ENCODE measurements around the gene LAMA3. TPM values are rescaled to one million over a fixed set of nuclear protein-coding genes. Genes with fewer than 3 reads are reported as not detected.

The LAMA3 gene
- total RNA-seq, 1 experiment from 2014 or later, result 8.1 TPM

DNA sequence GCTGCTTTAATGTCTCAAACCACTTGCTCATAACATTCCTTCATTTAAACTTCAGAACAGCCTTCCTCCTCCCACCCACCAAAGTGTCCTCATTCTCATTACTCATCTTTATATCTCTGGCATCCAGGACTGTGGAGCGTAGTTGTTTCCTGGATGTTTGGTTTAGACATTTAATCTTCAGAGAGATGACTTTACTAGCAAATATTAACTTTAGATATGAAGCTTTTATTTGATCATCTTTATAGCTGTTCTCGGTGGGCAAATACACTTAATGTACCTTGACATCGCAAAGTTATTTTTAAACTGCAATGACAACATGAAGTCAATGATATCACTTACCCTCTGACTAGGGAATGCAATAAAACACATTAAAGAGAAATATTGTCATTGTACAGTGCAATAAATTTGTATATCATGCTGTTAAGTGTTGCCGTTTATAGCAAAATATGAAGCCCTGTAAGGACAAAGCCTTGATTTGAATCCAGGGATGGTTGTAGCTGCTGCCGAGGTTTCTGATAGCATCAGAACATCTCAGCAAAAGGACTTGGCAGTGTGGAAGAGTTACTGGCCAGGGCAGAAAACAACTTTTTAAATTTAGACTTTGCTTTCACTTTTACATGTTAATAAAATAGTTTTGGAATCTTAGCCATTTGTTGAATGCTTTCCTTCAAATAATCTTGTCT lies 4.6 kb upstream of the LAMA3 start:
- Histone ChIP-seq H3K4me3 (ENCODE audit: low read depth in 2 of 2, low read length in 2 of 2) (no peak overlapping the region), H3K27me3 (ENCODE audit: control insufficient read depth, insufficient read depth, low read length) (peaks cover 10% of the 10 kb centered on the region), H3K27ac (ENCODE audit: low read length) (no peak overlapping the region), H3K4me1 (ENCODE audit: control insufficient read depth, insufficient read depth, low read length) (peaks cover 2% of the 10 kb centered on the region), H3K9me3 (ENCODE audit: control insufficient read depth, insufficient read depth, low read depth, low read length) (no peaks in the 10 kb centered on the region), H3K36me3 (ENCODE audit: control insufficient read depth, insufficient read depth, low read length) (no peaks in the 10 kb centered on the region)
- ChIA-PET POLR2A (no interaction called here), CTCF (no interaction called here)
- intact Hi-C loops (cut with micrococcal nuclease; ENCODE audit: unreplicated experiment), result no loop called here
- in situ Hi-C loops (cut with HindIII; ENCODE audit: low pct_unique_long_range_greater_than_20kb, low sequenced_read_pairs), result no loop called here
- no peak for ATAC-seq
- no TSS peak for BruUV-seq (replicated peaks)
- TF ChIP-seq, protein P1, sequence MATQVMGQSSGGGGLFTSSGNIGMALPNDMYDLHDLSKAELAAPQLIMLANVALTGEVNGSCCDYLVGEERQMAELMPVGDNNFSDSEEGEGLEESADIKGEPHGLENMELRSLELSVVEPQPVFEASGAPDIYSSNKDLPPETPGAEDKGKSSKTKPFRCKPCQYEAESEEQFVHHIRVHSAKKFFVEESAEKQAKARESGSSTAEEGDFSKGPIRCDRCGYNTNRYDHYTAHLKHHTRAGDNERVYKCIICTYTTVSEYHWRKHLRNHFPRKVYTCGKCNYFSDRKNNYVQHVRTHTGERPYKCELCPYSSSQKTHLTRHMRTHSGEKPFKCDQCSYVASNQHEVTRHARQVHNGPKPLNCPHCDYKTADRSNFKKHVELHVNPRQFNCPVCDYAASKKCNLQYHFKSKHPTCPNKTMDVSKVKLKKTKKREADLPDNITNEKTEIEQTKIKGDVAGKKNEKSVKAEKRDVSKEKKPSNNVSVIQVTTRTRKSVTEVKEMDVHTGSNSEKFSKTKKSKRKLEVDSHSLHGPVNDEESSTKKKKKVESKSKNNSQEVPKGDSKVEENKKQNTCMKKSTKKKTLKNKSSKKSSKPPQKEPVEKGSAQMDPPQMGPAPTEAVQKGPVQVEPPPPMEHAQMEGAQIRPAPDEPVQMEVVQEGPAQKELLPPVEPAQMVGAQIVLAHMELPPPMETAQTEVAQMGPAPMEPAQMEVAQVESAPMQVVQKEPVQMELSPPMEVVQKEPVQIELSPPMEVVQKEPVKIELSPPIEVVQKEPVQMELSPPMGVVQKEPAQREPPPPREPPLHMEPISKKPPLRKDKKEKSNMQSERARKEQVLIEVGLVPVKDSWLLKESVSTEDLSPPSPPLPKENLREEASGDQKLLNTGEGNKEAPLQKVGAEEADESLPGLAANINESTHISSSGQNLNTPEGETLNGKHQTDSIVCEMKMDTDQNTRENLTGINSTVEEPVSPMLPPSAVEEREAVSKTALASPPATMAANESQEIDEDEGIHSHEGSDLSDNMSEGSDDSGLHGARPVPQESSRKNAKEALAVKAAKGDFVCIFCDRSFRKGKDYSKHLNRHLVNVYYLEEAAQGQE (IDR thresholded peaks at IDR 0.05; ENCODE audit: insufficient read depth in 1 of 2, low read depth in 2 of 2, low read length in 1 of 2), result no peak
- TF ChIP-seq TCF7L2 (IDR thresholded peaks at IDR 0.05; ENCODE audit: low read depth, low read length) (peak; percentile 39; the same call in 1 of the 2 replicates), SIN3A (IDR thresholded peaks at IDR 0.05; ENCODE audit: borderline replicate concordance, insufficient read depth, low read depth, low read length) (no peak), POLR2AphosphoS5 (IDR thresholded peaks at IDR 0.05; ENCODE audit: low read depth, low read length) (no peak)
- TF ChIP-seq, protein P2, sequence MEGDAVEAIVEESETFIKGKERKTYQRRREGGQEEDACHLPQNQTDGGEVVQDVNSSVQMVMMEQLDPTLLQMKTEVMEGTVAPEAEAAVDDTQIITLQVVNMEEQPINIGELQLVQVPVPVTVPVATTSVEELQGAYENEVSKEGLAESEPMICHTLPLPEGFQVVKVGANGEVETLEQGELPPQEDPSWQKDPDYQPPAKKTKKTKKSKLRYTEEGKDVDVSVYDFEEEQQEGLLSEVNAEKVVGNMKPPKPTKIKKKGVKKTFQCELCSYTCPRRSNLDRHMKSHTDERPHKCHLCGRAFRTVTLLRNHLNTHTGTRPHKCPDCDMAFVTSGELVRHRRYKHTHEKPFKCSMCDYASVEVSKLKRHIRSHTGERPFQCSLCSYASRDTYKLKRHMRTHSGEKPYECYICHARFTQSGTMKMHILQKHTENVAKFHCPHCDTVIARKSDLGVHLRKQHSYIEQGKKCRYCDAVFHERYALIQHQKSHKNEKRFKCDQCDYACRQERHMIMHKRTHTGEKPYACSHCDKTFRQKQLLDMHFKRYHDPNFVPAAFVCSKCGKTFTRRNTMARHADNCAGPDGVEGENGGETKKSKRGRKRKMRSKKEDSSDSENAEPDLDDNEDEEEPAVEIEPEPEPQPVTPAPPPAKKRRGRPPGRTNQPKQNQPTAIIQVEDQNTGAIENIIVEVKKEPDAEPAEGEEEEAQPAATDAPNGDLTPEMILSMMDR (IDR thresholded peaks at IDR 0.05), result no peak
- DNase-seq (ENCODE audit: low read depth, low spot score), result no peak

DNA sequence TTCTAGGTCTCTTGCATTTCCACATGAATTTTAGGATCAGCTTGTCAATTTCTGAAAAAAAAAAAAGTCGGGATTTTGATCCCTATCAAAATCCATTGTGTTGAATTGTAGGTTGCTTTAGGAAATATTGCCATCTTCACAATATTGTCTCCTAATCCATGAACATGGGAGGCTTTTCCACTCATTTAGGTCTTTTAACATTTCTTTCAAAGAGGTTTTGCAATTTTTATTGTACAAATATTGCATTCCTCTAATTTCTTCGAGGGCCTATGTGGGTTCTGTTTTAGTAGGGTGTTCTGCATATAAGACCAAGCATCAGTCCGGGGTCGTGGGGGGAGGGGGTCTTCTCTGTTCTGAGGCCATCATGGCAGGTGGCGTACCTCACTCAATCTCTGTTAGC lies 725 bp upstream of the LAMA3 start:
- Histone ChIP-seq H3K9me3 (ENCODE audit: control insufficient read depth, insufficient read depth, low read depth, low read length) (no peaks in the 10 kb centered on the region), H3K27ac (ENCODE audit: low read length) (no peak overlapping the region), H3K4me3 (ENCODE audit: low read depth in 2 of 2, low read length in 2 of 2) (peak overlapping the region in 1 of 2 experiments; percentile 69; a peak in 3 of 4 replicates), H3K27me3 (ENCODE audit: control insufficient read depth, insufficient read depth, low read length) (peaks cover 10% of the 10 kb centered on the region), H3K4me1 (ENCODE audit: control insufficient read depth, insufficient read depth, low read length) (peaks cover 2% of the 10 kb centered on the region), H3K36me3 (ENCODE audit: control insufficient read depth, insufficient read depth, low read length) (no peaks in the 10 kb centered on the region)
- no peak for DNase-seq (ENCODE audit: low read depth, low spot score)
- CTCF ChIA-PET, result interaction anchor here (0.6 kb wide), 1 partner anchor 551 kb away, joined by 5 read pairs; no protein-coding TSS in a partner anchor
- BruUV-seq (replicated peaks), result no TSS peak
- POLR2A ChIA-PET, result interaction anchor here (0.6 to 0.7 kb wide), 2 partner anchors 24 to 32 kb away, joined by 3 to 4 read pairs; no protein-coding TSS in a partner anchor
- TF ChIP-seq POLR2AphosphoS5 (IDR thresholded peaks at IDR 0.05; ENCODE audit: low read depth, low read length) (no peak), SIN3A (IDR thresholded peaks at IDR 0.05; ENCODE audit: borderline replicate concordance, insufficient read depth, low read depth, low read length) (no peak), TCF7L2 (IDR thresholded peaks at IDR 0.05; ENCODE audit: low read depth, low read length) (no peak)
- TF ChIP-seq, protein P2 (IDR thresholded peaks at IDR 0.05), result no peak
- TF ChIP-seq, protein P1 (IDR thresholded peaks at IDR 0.05; ENCODE audit: insufficient read depth in 1 of 2, low read depth in 2 of 2, low read length in 1 of 2), result no peak
- no peak for ATAC-seq
- intact Hi-C loops (cut with micrococcal nuclease; ENCODE audit: unreplicated experiment), result no loop called here
- in situ Hi-C loops (cut with HindIII; ENCODE audit: low pct_unique_long_range_greater_than_20kb, low sequenced_read_pairs), result no loop called here

All from Panc1 (cell line).